Trophoblast cell (in vitro differentiated cells and primary cell): Measurements from ENCODE around the gene MAML3.

Source experiments
- DNase-seq, 2 donors: peaks; one replicate each; pipeline ENCODE4 v3.0.0-alpha.2; 2016
- H2AFZ ChIP-seq: 2 replicates; pipeline ENCODE4 v1.6.1; 2013; ENCODE audit warnings: low read length, moderate library complexity, mild to moderate bottlenecking; ENCODE audit not compliant: insufficient read depth, poor library complexity
- H2AK5ac ChIP-seq: 2 replicates; pipeline ENCODE4 v1.6.1; 2013; ENCODE audit warnings: mild to moderate bottlenecking, low read length
- H2BK120ac ChIP-seq: 2 replicates; pipeline ENCODE4 v1.6.1; 2013; ENCODE audit warnings: low read length, mild to moderate bottlenecking, moderate library complexity; ENCODE audit not compliant: insufficient read depth, poor library complexity
- H2BK12ac ChIP-seq: 2 replicates; pipeline ENCODE4 v1.6.1; 2013; ENCODE audit warnings: mild to moderate bottlenecking, low read length, moderate library complexity
- H2BK5ac ChIP-seq: 2 replicates; pipeline ENCODE4 v1.6.1; 2013; ENCODE audit warnings: low read length, low read depth, moderate library complexity, mild to moderate bottlenecking; ENCODE audit not compliant: poor library complexity
- H3K14ac ChIP-seq: 2 replicates; pipeline ENCODE4 v1.6.1; 2013; ENCODE audit warnings: mild to moderate bottlenecking, low read length
- H3K18ac ChIP-seq: 2 replicates; pipeline ENCODE4 v1.6.1; 2013; ENCODE audit warnings: mild to moderate bottlenecking, low read length
- H3K23ac ChIP-seq: 2 replicates; pipeline ENCODE4 v1.6.1; 2013; ENCODE audit warnings: low read length
- H3K27ac ChIP-seq: 2 replicates; pipeline ENCODE4 v1.5.1; 2013; ENCODE audit warnings: low read depth, mild to moderate bottlenecking, inconsistent platforms, low read length, moderate library complexity
- H3K27me3 ChIP-seq: 2 replicates; pipeline ENCODE4 v1.6.1; 2013; ENCODE audit warnings: inconsistent platforms, mild to moderate bottlenecking, low read length, moderate library complexity; ENCODE audit not compliant: insufficient read depth
- H3K36me3 ChIP-seq, 2 experiments: 1 replicate in 1 of 2; 2 replicates in 1 of 2; pipeline ENCODE4 v1.6.1; 2013; ENCODE audit warnings: low read length in 2 of 2, mild to moderate bottlenecking in 2 of 2, moderate library complexity in 1 of 2; ENCODE audit not compliant: insufficient read depth in 2 of 2, control insufficient read depth in 1 of 2
- H3K4ac ChIP-seq: 2 replicates; pipeline ENCODE4 v1.6.1; 2013; ENCODE audit warnings: low read depth, mild to moderate bottlenecking, low read length, moderate library complexity
- H3K4me1 ChIP-seq, 2 experiments: 1 replicate in 1 of 2; 2 replicates in 1 of 2; pipeline ENCODE4 v1.6.1; 2013; ENCODE audit warnings: low read length in 2 of 2, mild to moderate bottlenecking in 2 of 2, moderate library complexity in 1 of 2; ENCODE audit not compliant: insufficient read depth in 2 of 2, control insufficient read depth in 1 of 2
- H3K4me2 ChIP-seq: 2 replicates; pipeline ENCODE4 v1.6.1; 2013; ENCODE audit warnings: inconsistent platforms, mild to moderate bottlenecking, low read length, moderate library complexity
- H3K4me3 ChIP-seq: 2 replicates; pipeline ENCODE4 v1.5.1; 2013; ENCODE audit warnings: mild to moderate bottlenecking, low read depth, low read length, inconsistent platforms
- H3K79me1 ChIP-seq: one replicate; pipeline ENCODE4 v1.6.1; 2013; ENCODE audit warnings: low read length
- H3K79me2 ChIP-seq: 2 replicates; pipeline ENCODE4 v1.6.1; 2013; ENCODE audit warnings: low read length, mild to moderate bottlenecking; ENCODE audit not compliant: control insufficient read depth, insufficient read depth, poor library complexity
- H3K9ac ChIP-seq: 2 replicates; pipeline ENCODE4 v1.6.1; 2013; ENCODE audit warnings: mild to moderate bottlenecking, low read length
- H3K9me3 ChIP-seq: 2 replicates; pipeline ENCODE4 v1.6.1; 2013; ENCODE audit warnings: low read depth, mild to moderate bottlenecking, control low read depth, inconsistent platforms, low read length; ENCODE audit not compliant: insufficient read depth
- H4K12ac ChIP-seq: 2 replicates; pipeline ENCODE4 v1.6.1; 2013; ENCODE audit warnings: low read depth, mild to moderate bottlenecking, low read length, moderate library complexity
- H4K8ac ChIP-seq: 2 replicates; pipeline ENCODE4 v1.6.1; 2013; ENCODE audit warnings: low read depth, mild to moderate bottlenecking, low read length, moderate library complexity
- H4K91ac ChIP-seq: one replicate; pipeline ENCODE4 v1.6.1; 2013; ENCODE audit warnings: low read depth, mild to moderate bottlenecking, low read length, moderate library complexity
- WGBS: extraction: QIAGEN DNeasy Blood & Tissue Kit; methylation state at CpG from one replicate; pipeline ENCODE4 v1.1.7; 2013; ENCODE audit warnings: missing lambda C conversion rate; ENCODE audit not compliant: insufficient read length, insufficient coverage; ENCODE audit errors: extremely low coverage; 5-methylcytosine and 5-hydroxymethylcytosine counted together

MAML3 gene

GRCh38 chr4:139807483-139807882, 346.5 kb downstream of the MAML3 start:
- Histone ChIP-seq H3K79me1 (peaks cover 5% of the 10 kb centered on the region), H3K4ac (no peak overlapping the region), H4K91ac (no peak overlapping the region), H3K9ac (no peak overlapping the region), H3K14ac (no peak overlapping the region), H3K79me2 (no peaks in the 10 kb centered on the region), H3K27me3 (no peaks in the 10 kb centered on the region), H2BK5ac (no peak overlapping the region), H3K27ac (no peak overlapping the region), H3K4me2 (no peak overlapping the region), H2BK120ac (no peak overlapping the region), H4K12ac (no peak overlapping the region), H4K8ac (no peak overlapping the region), H2BK12ac (no peak overlapping the region), H3K4me3 (no peak overlapping the region), H2AK5ac (no peak overlapping the region), H3K9me3 (no peaks in the 10 kb centered on the region), H2AFZ (no peak overlapping the region), H3K18ac (no peak overlapping the region), H3K23ac (no peak overlapping the region), H3K4me1 (peaks cover 6 to 8% of the 10 kb centered on the region in 2 experiments), H3K36me3 (peaks cover 0 to 2% of the 10 kb centered on the region in 2 experiments)
- no CpG with 5 or more reads among the region's 4 CpGs for WGBS
- DNase-seq, result no peak

- no peak overlapping the region for H3K27ac ChIP-seq
- no peak overlapping the region for H3K14ac ChIP-seq
- H3K79me2 ChIP-seq, result no peaks in the 10 kb centered on the region
- peaks cover 0 to 2% of the 10 kb centered on the region in 2 experiments for H3K36me3 ChIP-seq
- no peak overlapping the region for H3K18ac ChIP-seq
- no peak overlapping the region for H3K4me3 ChIP-seq
- peaks cover 6 to 8% of the 10 kb centered on the region in 2 experiments for H3K4me1 ChIP-seq
- H2BK120ac ChIP-seq, result no peak overlapping the region
- H3K4ac ChIP-seq, result no peak overlapping the region
- H4K8ac ChIP-seq, result no peak overlapping the region
- H4K91ac ChIP-seq, result no peak overlapping the region
- no peak overlapping the region for H2AK5ac ChIP-seq
- H3K9ac ChIP-seq, result no peak overlapping the region
- no peaks in the 10 kb centered on the region for H3K9me3 ChIP-seq
- no peak for DNase-seq
- no peak overlapping the region for H2AFZ ChIP-seq
- H3K79me1 ChIP-seq, result peaks cover 5% of the 10 kb centered on the region
- H3K4me2 ChIP-seq, result no peak overlapping the region
- no peaks in the 10 kb centered on the region for H3K27me3 ChIP-seq
- H3K23ac ChIP-seq, result no peak overlapping the region
- no CpG with 5 or more reads among the region's 4 CpGs for WGBS
- no peak overlapping the region for H4K12ac ChIP-seq
- no peak overlapping the region for H2BK12ac ChIP-seq
- H2BK5ac ChIP-seq, result no peak overlapping the region
Observed at GRCh38 chr4:139806929-139807328, 347.1 kb downstream of the MAML3 start.

- H3K36me3 ChIP-seq, result peaks cover 0 to 2% of the 10 kb centered on the region in 2 experiments
- peaks cover 1% of the 10 kb centered on the region for H3K79me1 ChIP-seq
- H3K14ac ChIP-seq, result no peak overlapping the region
- no peak overlapping the region for H2AFZ ChIP-seq
- H3K79me2 ChIP-seq, result no peaks in the 10 kb centered on the region
- no peak overlapping the region for H3K9ac ChIP-seq
- no peaks in the 10 kb centered on the region for H3K9me3 ChIP-seq
- H4K12ac ChIP-seq, result no peak overlapping the region
- no peak overlapping the region for H3K18ac ChIP-seq
- no peak overlapping the region for H2BK120ac ChIP-seq
- no peak overlapping the region for H3K4me2 ChIP-seq
- no peak overlapping the region for H2BK5ac ChIP-seq
- H3K27ac ChIP-seq, result no peak overlapping the region
- WGBS, result no CpG with 5 or more reads among the region's 2 CpGs
- H3K23ac ChIP-seq, result no peak overlapping the region
- H4K91ac ChIP-seq, result no peak overlapping the region
- no peaks in the 10 kb centered on the region for H3K27me3 ChIP-seq
- H4K8ac ChIP-seq, result no peak overlapping the region
- H3K4me3 ChIP-seq, result no peak overlapping the region
- H2BK12ac ChIP-seq, result no peak overlapping the region
- no peak for DNase-seq
- no peak overlapping the region for H2AK5ac ChIP-seq
- no peak overlapping the region for H3K4ac ChIP-seq
- no peaks in the 10 kb centered on the region for H3K4me1 ChIP-seq
Observed at GRCh38 chr4:139802931-139803330, 351.1 kb downstream of the MAML3 start.

- H3K9ac ChIP-seq, result no peak overlapping the region
- H3K4me2 ChIP-seq, result no peak overlapping the region
- peaks cover 1% of the 10 kb centered on the region for H3K79me1 ChIP-seq
- no peaks in the 10 kb centered on the region for H3K79me2 ChIP-seq
- no peaks in the 10 kb centered on the region for H3K4me1 ChIP-seq
- no peak overlapping the region for H3K4me3 ChIP-seq
- H3K4ac ChIP-seq, result no peak overlapping the region
- no peak overlapping the region for H3K23ac ChIP-seq
- H3K18ac ChIP-seq, result no peak overlapping the region
- H3K27me3 ChIP-seq, result no peaks in the 10 kb centered on the region
- H2AK5ac ChIP-seq, result no peak overlapping the region
- H4K8ac ChIP-seq, result no peak overlapping the region
- no peak overlapping the region for H3K27ac ChIP-seq
- no peak for DNase-seq
- no peak overlapping the region for H2BK12ac ChIP-seq
- no peak overlapping the region for H2BK120ac ChIP-seq
- H4K12ac ChIP-seq, result no peak overlapping the region
- no peak overlapping the region for H3K14ac ChIP-seq
- no peaks in the 10 kb centered on the region for H3K9me3 ChIP-seq
- no CpG with 5 or more reads among the region's 1 CpG for WGBS
- no peak overlapping the region for H4K91ac ChIP-seq
- no peak overlapping the region for H2BK5ac ChIP-seq
- peaks cover 0 to 2% of the 10 kb centered on the region in 2 experiments for H3K36me3 ChIP-seq
- no peak overlapping the region for H2AFZ ChIP-seq
Observed at GRCh38 chr4:139802488-139802887, 351.5 kb downstream of the MAML3 start.
